Stimulated activated CD4-positive, alpha-beta T cell treated with anti-CD3 and anti-CD28 coated beads, TNF-alpha, amount 100 ng/mL, for 1 hour (primary cell): ENCODE measurements around the gene MIF.
"Not testable (repeated sequence)": the region's sequence is repeated elsewhere in the genome, so short reads cannot be mapped to it uniquely, and the experiment has no call there.

Experiments
- DNase-seq, 3 donors: peaks; one replicate each; pipeline ENCODE4 v3.0.0-alpha.2; 2020; ENCODE audit warnings: low read depth in 3 of 3, low spot score in 1 of 3

Gene MIF

GRCh38 chr22:23900227-23900626 lies 6.0 kb downstream of the MIF start:
- DNase-seq = not testable (repeated sequence)

GRCh38 chr22:23901600-23901999 lies 7.4 kb downstream of the MIF start:
- DNase-seq = no peak

- DNase-seq = no peak
These were observed 9.3 kb downstream of the MIF start for GRCh38 chr22:23903328-23903971.

- DNase-seq = no peak
These were observed 10.5 kb downstream of the MIF start for GRCh38 chr22:23904573-23905254.

- DNase-seq = no peak
These were observed 12.5 kb downstream of the MIF start for GRCh38 chr22:23906641-23907040.

GRCh38 chr22:23907423-23907822 lies 13.2 kb downstream of the MIF start:
- DNase-seq = not testable (repeated sequence)

GRCh38 chr22:23908587-23909205 lies 14.5 kb downstream of the MIF start:
- DNase-seq = no peak

- DNase-seq = no peak
These were observed 15.2 kb downstream of the MIF start for GRCh38 chr22:23909296-23909898.

GRCh38 chr22:23910496-23911190 lies 16.5 kb downstream of the MIF start:
- DNase-seq = no peak

- no peak for DNase-seq
These were observed 17.3 kb downstream of the MIF start for GRCh38 chr22:23911318-23911980.

- no peak for DNase-seq
These were observed 18.2 kb downstream of the MIF start for GRCh38 chr22:23912293-23912903.

GRCh38 chr22:23913306-23913660 lies 19.1 kb downstream of the MIF start:
- DNase-seq = no peak

GRCh38 chr22:23913661-23914353 lies 19.6 kb downstream of the MIF start:
- peak; percentile 94 to 99 (median 97) for DNase-seq

- no peak for DNase-seq
These were observed 21.1 kb downstream of the MIF start for GRCh38 chr22:23915290-23915689.

- DNase-seq = not testable (repeated sequence)
These were observed 26.1 kb downstream of the MIF start for GRCh38 chr22:23920267-23920611.

GRCh38 chr22:23921586-23922201 lies 27.5 kb downstream of the MIF start:
- DNase-seq = not testable (repeated sequence)

- no peak for DNase-seq
These were observed 28.7 kb downstream of the MIF start for GRCh38 chr22:23922921-23923320.

GRCh38 chr22:23925020-23925606 lies 30.9 kb downstream of the MIF start:
- DNase-seq = no peak

- DNase-seq = no peak
These were observed 32.4 kb downstream of the MIF start for GRCh38 chr22:23926561-23926960.
